ENCODE measurements around the gene GALNT14. TPM values are rescaled to one million over a fixed set of nuclear protein-coding genes. Genes with fewer than 3 reads are reported as not detected.

GALNT14 gene
- total RNA-seq, 4 donors from 2014 or later = 0.15 to 0.62 (median 0.35) TPM; not detected in 1

DNA sequence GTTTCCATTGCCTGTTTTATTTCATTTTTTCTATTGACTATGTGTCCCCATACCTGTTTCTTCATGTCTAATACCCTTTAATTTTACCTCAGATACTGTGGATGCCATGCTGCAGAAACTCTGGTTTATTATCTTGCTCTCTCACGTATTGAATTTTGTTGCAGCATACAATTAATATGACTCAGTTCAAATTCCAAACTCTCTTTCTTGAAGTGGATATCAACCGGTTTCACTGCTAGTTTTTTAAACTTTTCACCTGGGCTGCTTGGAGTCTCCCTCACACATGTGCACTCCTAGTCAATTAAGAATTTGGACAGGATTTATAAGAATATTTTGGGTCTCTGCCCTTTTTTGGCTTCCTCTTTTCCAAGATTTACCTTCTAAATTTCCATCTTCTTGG is 260.4 kb downstream of the GALNT14 start:
- TF ChIP-seq, protein P1, sequence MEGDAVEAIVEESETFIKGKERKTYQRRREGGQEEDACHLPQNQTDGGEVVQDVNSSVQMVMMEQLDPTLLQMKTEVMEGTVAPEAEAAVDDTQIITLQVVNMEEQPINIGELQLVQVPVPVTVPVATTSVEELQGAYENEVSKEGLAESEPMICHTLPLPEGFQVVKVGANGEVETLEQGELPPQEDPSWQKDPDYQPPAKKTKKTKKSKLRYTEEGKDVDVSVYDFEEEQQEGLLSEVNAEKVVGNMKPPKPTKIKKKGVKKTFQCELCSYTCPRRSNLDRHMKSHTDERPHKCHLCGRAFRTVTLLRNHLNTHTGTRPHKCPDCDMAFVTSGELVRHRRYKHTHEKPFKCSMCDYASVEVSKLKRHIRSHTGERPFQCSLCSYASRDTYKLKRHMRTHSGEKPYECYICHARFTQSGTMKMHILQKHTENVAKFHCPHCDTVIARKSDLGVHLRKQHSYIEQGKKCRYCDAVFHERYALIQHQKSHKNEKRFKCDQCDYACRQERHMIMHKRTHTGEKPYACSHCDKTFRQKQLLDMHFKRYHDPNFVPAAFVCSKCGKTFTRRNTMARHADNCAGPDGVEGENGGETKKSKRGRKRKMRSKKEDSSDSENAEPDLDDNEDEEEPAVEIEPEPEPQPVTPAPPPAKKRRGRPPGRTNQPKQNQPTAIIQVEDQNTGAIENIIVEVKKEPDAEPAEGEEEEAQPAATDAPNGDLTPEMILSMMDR (IDR thresholded peaks at IDR 0.05) = no peak
- TF ChIP-seq POLR2A (IDR thresholded peaks at IDR 0.05) (no peak), EP300 (IDR thresholded peaks at IDR 0.05) (no peak), POLR2AphosphoS5 (IDR thresholded peaks at IDR 0.05) (no peak)
- Histone ChIP-seq H3K27me3 (no peaks in the 10 kb centered on the region), H3K4me1 (no peaks in the 10 kb centered on the region), H3K4me3 (no peak overlapping the region), H3K36me3 (no peaks in the 10 kb centered on the region), H3K9me3 (peaks cover 0 to 37% (median 0%) of the 10 kb centered on the region in 3 donors), H3K27ac (no peak overlapping the region)
- WGBS, 2 donors (ENCODE audit: low coverage in 1 of 2) = 55 to 68% methylated on average over 2 of the region's 2 CpGs
- no peak for ATAC-seq

DNA sequence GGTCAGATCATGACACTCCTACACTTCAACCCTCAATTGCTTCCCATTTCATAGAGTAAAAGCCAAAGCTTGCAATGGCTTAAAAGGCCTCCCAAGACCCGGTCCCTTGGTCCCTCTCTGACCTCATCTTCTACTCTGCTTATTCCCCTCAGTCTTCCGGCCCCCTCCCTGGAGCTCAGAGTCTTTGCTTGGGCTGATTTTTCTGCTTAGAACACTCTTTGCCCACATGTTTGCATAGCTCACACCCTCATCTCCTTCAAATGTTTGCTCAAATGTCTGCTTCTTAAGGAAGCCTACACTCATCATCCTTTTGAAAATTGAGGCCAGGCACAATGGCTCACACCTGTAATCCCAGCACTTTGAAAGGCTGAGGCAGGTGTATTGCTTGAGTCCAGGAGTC is 265.4 kb downstream of the GALNT14 start:
- 74% methylated on average over 2 of the region's 2 CpGs; no CpG with 5 or more reads in 1 of the 2 donors for WGBS, 2 donors (ENCODE audit: low coverage in 1 of 2)
- ATAC-seq = no peak
- H3K36me3 ChIP-seq = no peaks in the 10 kb centered on the region
- TF ChIP-seq POLR2A (IDR thresholded peaks at IDR 0.05) = no peak
- no peak for TF ChIP-seq EP300 (IDR thresholded peaks at IDR 0.05)
- TF ChIP-seq, protein P1 (IDR thresholded peaks at IDR 0.05) = no peak
- no peak for TF ChIP-seq POLR2AphosphoS5 (IDR thresholded peaks at IDR 0.05)
- H3K27ac ChIP-seq = no peak overlapping the region
- peaks cover 14% of the 10 kb centered on the region for H3K27me3 ChIP-seq
- H3K4me1 ChIP-seq = no peaks in the 10 kb centered on the region
- H3K9me3 ChIP-seq = peaks cover 0 to 21% (median 0%) of the 10 kb centered on the region in 3 donors
- H3K4me3 ChIP-seq = no peak overlapping the region

DNA sequence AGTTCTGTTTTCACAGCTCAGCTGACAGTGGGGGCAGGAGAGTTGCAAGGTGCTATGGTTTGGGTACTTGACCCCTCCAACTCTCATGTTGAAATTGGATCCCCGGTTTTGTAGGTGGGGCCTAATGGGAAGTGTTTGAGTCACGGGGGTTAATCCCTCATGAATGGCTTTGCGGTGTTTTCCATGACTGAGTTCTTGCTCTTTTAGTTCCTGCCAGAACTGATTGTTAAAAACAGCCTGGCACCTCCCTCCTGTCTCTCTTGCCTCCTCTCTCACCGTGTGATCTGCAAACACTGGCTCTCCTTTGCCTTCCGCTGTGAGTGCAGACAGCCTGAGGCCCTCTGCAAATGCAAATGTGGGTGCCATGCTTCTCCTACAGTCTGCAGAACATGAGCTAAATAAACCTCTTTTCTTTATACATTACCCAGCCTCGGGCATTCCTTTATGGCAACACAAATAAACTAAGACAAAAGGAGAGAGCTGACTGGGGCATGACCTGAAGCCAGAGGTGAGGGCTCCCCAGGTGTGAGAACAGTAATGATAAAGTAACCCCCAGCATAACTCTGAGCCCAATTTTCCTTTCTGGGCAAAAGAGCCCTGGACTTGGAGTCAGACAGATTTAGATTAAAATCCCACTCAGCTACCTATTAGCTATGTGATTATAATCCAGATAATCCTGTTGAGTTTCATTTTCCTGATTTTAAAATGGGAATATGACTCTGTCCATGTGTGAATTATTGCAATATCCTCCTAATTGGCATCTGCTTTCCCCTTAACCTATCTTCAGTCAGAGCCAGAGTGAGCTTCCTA is 266.1 kb downstream of the GALNT14 start:
- 11 to 26% methylated on average over 3 to 6 of the region's 6 CpGs for WGBS, 2 donors (ENCODE audit: low coverage in 1 of 2)
- Histone ChIP-seq H3K27ac (no peak overlapping the region), H3K4me3 (no peak overlapping the region), H3K4me1 (no peaks in the 10 kb centered on the region), H3K36me3 (no peaks in the 10 kb centered on the region), H3K27me3 (peaks cover 17% of the 10 kb centered on the region), H3K9me3 (peaks cover 0 to 19% (median 0%) of the 10 kb centered on the region in 3 donors)
- TF ChIP-seq EP300 (IDR thresholded peaks at IDR 0.05) = no peak
- no peak for TF ChIP-seq POLR2A (IDR thresholded peaks at IDR 0.05)
- TF ChIP-seq, protein P1 (IDR thresholded peaks at IDR 0.05) = no peak
- no peak for TF ChIP-seq POLR2AphosphoS5 (IDR thresholded peaks at IDR 0.05)
- no peak for ATAC-seq

DNA sequence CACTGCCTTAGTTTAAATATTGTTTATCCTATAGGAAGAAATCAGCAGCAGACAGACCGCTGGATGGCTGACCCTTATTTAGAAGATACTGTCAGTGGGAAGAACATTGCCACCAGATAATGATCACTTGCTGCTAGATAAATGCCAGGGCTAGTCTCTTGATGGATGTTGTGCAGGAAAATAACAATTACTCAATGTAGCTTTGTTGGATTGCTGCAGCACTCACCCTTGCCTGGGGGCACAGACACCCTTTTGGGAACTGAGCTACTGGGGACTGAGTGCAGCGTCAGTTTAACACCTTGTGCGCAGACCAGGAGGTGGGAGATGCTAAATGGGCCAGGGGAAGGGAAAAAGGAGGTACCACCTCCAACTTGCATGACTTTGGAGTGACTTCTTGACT is 266.8 kb downstream of the GALNT14 start:
- Histone ChIP-seq H3K27me3 (peaks cover 17% of the 10 kb centered on the region), H3K4me3 (no peak overlapping the region), H3K36me3 (no peaks in the 10 kb centered on the region), H3K9me3 (peaks cover 0 to 19% (median 0%) of the 10 kb centered on the region in 3 donors), H3K27ac (no peak overlapping the region), H3K4me1 (no peaks in the 10 kb centered on the region)
- no peak for ATAC-seq
- 18% methylated on average over 3 of the region's 3 CpGs; no CpG with 5 or more reads in 1 of the 2 donors for WGBS, 2 donors (ENCODE audit: low coverage in 1 of 2)
- TF ChIP-seq POLR2AphosphoS5 (IDR thresholded peaks at IDR 0.05) (no peak), EP300 (IDR thresholded peaks at IDR 0.05) (no peak), POLR2A (IDR thresholded peaks at IDR 0.05) (no peak)
- TF ChIP-seq, protein P1 (IDR thresholded peaks at IDR 0.05) = no peak

DNA sequence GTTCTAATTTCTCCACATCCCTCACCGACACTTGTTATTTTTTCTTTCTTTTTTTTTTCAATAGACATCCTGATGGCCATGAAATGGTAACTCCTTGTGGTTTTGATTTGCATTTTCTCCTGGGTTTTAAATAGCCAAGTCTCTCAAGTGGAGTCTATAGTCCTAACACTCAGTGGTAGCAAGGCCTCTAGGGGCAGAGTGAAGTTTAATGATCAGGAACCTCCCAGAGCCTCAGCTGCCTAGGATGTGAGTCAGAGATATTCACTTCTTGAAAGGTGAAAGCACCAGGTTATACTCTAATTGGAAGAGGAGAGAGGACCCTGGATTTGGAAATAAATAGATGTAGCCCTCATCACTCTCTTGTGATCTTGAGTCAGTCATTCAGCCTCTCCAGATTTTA is 268.3 kb downstream of the GALNT14 start:
- Histone ChIP-seq H3K36me3 (no peaks in the 10 kb centered on the region), H3K27ac (no peak overlapping the region), H3K9me3 (peaks cover 0 to 14% (median 0%) of the 10 kb centered on the region in 3 donors), H3K4me3 (no peak overlapping the region), H3K27me3 (peaks cover 17% of the 10 kb centered on the region), H3K4me1 (no peaks in the 10 kb centered on the region)
- WGBS, 2 donors (ENCODE audit: low coverage in 1 of 2) = 94 to 100% methylated on average over 1 of the region's 1 CpG
- no peak for ATAC-seq
- no peak for TF ChIP-seq EP300 (IDR thresholded peaks at IDR 0.05)

Data from gastroesophageal sphincter (tissue), 4 donors.